GM19463 (cell line): ENCODE measurements around the gene STMN1.

Experiments used
- ATAC-seq: cut with Tn5 transposase; IDR thresholded peaks from one replicate; pipeline ENCODE4 v1.9.1; 2021; ENCODE audit warnings: mild to moderate bottlenecking, moderate library complexity; ENCODE audit not compliant: unreplicated experiment

The STMN1 gene

DNA sequence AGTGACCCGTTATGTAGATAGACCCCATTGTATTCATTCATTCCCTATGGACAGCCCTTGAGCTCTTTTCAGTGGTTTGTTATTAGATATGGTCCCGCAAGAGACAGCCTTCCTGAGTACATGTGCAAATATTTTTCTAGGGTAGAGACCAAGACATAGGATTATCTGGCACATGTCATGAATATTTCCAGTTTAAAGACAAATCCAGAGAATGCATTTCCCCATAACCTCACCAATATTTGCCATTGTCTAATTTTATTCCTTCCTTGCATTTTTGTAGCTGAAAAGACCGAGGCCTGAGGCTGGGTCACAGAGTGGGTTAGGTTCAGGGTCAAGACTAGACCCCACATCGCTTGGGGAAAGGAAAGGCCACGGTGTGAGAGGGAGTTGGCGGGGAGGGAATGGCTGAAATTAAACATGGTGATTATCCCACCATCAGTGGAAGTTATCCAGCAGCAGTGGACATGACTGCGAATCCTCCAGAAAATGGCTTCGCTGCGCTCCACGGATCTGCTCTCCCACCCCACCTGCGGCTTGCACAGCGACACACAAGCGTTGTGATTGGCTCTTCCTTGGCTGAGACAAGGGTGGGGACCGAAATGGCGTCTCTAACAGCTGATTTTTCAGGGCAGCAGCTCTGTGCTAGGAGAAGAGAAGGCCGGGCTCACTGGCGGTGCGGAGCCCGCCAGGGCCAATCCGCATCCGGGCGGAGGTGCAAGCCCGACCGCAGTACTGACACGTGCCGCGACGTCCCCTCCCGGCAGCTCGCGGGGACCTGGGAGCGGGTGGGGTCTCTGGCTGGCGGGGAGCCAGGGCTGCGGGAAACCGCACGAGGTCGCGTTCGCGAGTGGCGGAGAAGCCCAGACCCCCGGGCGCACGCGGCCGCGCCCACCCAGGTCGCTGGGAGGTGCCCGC, 16.1 kb upstream of the STMN1 start:
- ATAC-seq, result no peak

DNA sequence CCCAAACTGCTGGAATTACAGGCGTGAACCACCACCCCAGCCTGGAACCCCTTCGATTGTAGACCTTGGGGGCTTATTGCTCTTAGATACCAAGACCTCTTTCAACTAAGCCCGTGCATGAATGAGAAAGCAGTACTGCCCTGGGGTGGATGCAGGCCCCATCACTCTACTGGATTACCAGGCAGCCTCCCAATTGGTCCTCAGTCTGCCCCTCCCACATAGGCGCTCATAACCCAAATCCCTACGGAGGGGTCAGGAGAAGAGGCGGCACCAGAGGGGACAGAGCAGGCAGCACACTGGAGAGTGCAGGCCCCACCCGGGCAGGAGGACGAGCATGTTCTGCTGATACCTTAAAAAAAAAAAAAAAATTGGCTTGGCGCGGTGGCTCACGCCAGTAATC, 12.4 kb upstream of the STMN1 start:
- ATAC-seq, result no peak

DNA sequence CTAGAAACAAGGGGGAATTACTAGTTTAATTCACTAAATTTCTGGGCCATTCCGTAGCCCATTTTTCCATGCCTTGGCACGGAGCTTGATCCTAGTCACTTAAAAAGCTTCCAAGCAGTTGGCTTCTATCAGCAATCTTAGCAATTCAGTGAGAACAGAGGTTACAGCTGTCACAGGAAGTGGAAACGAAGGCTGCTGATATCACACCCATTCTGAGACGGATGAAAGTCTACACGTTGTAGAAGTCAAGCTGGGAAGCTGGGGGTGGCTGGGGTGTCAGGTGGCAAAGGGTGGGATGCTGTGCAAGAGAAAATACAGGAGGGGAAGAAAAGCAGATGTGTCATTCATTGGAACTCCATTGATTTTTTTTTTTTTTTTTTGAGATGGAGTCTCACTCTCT, 11.8 kb upstream of the STMN1 start:
- ATAC-seq, result no peak

DNA sequence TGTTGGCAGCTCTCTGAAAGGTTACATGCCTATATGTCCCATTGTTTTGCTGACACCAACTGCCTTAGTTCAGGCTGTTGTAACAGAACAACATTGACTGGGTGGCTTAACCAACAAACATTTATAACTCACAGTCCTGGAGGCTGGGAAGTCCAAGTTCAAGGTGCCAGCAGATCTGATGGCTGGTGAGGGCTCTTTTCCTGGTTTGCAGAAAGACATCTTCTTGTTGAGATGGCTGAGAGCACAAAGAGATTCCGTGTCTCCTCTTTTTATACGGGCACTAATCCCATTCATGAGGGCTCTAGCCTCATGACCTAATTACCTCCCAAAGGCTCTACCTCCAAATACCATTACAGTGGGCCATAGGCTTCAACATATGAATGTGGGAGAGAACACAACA, 10.2 kb upstream of the STMN1 start:
- no peak for ATAC-seq

DNA sequence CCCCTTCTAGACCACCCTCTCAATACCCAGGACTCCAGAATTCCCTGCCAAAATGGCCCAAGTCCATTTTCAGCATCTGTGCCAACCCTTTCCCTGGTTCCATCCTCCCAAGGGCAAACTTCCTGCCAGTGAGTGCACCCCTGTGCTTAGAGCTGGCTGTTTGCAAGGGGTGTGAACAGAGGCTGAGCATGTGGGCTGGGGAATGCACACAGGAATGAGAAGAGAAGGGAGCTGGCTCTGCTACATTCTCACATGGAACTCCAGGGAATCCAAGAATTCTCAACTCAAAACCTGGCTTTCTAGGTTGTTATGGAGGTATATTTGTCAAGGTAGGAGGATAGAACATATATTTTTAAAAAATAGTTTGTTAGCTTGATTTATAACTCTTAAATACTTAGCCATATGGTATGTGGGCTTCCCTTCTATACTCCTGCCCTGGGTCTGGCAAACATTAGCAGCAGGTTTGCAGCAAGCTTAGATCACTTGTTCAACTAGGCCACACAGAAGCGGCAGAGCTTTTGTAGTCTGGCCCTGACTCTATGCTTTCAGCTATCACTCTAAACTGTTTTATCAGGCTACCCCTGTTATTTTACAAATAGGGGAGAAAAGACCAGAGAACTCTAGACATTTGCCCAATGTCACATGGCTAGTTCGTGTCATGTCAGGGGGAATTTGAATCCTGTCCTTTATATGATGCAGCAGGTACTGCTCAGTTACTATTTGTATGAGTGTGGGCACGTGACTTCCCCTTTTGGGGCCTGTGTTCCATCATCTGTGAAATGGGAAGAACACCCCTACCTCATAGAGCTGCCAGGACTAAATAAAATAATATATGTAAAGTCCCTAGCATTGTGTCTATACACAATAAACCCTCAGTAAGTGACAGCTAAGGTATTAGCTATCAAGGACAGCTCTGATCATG, 8.1 kb upstream of the STMN1 start:
- no peak for ATAC-seq

GRCh38 chr1:25913206-25913605, 7.0 kb upstream of the STMN1 start:
- no peak for ATAC-seq

GRCh38 chr1:25912076-25912831, 6.0 kb upstream of the STMN1 start:
- ATAC-seq, result no peak

DNA sequence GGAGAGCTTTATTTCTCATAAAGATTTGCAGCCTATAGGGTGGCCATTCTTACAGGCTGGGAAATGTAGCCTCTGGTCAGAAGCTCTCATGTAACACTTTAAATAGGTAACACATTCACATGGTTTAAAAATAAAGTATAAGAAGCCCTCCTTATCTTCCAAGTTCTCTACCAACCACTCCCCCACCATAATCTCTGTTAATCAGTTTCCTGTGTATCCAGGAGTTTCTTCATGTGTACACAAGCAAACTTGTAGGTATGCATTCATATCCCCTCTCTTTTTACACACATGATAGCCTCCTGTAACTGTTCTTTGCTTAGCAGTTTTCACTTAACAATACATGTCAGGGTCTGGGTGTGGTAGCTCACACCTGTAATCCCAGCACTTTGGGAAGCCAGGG, 4.9 kb upstream of the STMN1 start:
- ATAC-seq, result no peak

- no peak for ATAC-seq
These were observed 2.8 kb upstream of the STMN1 start for GRCh38 chr1:25909040-25909439.

- ATAC-seq, result no peak
These were observed 1.9 kb upstream of the STMN1 start for GRCh38 chr1:25908161-25908560.

DNA sequence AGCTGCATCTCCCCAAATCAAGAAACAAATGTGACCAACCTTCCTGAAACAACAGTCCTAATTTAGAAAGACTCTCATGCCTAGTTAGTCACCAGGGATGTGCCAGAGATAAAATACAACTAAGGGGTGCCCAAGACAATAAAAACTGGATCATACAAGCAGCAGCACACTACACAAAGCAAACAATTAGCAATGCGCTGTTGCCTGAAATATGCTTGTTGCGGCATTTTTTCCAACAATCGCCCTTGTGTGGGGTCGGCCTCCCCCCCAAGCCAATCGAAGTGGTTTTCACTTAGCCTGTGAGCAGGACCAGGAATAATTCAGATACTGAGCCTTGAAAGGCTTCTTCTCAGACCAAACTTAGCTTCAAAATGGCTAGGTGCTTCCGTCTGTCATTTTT, 1.4 kb upstream of the STMN1 start:
- no peak for ATAC-seq

DNA sequence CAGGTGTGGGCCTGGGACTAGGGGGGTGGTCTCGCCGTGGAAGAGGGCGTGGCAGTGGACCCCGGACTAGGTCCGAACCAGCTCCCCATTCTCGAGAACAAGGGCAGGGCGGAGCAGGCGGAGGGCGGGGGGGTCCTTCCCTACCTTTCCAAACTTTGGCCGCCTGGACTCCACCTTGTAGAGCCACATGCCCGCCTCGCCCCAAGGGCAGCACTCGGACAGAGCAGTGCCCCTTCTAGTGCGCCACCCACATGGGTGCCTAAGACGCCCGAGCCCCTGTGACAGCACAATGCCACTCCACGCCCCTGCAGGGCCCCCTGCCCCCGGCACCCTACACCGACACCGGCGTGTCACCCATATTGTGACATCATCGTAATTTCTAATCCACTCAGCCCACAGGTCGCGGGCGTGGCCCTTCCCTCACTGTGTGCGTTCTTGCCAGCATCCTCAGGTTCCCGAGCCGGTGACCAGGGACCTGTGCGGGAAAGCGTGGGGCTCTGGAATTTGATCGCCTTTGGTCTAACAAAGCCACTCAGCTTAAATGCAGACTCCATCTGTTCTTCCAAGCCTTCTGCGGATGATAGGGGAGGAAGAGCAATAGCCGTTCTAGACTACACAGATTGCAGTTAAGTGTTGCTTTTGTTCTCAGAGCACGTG, 553 bp upstream of the STMN1 start:
- ATAC-seq, result no peak

DNA sequence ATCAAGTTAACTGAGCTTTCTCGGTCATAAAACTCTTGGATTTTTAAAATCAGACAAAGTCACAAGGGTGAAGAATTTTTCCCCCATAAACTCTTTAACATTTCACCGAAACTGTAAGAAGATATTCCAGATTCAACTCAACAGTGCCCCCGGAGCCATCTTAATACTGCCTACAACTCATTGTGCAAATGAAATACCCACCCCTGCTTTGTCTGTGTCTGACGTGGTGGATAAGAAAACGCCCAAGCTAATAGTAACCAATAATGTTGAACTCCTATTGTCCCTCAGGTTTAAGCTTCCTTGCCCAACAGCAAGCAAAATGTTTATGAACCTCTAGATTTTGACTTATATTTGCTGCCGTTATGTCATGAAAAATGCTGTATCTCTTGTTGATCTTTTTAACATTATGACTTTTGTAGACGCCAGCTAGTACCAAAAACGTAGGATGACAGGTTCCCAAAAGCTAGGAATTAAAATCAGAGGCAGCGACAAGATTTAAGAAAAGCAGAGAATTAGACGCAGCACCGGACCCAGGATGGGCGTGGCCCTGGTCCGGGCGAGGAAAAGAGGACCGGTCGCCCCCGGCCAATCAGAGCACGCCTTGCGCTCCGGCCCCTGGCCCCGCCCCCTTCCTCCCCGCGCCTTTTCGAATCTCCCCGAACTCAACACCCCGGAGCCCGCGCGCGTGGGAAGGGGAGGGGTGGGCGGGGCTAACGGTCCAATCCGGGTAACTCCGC, 1.1 kb downstream of the STMN1 start:
- ATAC-seq, result peak; percentile 78

DNA sequence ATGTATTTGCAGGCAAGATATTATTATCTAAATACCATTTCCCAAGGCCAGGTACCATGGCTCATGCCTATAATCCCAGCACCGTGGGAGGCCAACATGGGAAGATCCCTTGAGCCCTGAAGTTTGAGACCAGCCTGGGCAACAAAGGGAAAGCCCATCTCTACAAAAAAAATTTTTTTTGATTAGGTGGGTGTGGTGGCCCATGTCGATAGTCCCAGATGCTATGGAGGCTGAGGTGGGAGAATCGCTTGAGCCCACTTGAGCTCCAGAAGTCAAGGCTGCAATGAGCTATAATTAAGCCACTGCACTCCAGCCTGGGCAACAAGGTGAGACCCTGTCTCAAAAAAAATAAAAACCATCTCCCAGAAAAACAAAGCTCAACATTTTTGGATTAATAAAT, 2.2 kb downstream of the STMN1 start:
- ATAC-seq, result no peak

DNA sequence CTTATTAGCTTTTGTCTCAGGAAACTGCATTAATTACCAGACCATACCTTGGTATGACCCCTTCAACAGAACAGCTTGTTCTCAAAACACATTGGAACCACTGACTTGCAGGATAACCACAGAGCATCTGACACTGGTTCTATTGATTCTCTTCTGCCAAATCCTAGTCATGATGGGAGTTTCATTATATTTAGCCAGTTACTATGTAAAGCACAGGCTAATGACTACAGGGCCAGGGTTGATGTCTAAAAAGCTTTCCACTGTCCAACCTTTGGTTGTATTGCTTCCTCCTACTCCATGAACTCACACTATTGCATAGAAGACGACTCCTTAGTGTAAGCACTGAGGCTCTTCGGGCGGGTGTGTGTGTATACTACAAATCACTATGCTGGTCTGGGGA, 3.8 kb downstream of the STMN1 start:
- ATAC-seq, result no peak

- ATAC-seq, result no peak
These were observed 6.0 kb downstream of the STMN1 start for GRCh38 chr1:25900219-25900618.

DNA sequence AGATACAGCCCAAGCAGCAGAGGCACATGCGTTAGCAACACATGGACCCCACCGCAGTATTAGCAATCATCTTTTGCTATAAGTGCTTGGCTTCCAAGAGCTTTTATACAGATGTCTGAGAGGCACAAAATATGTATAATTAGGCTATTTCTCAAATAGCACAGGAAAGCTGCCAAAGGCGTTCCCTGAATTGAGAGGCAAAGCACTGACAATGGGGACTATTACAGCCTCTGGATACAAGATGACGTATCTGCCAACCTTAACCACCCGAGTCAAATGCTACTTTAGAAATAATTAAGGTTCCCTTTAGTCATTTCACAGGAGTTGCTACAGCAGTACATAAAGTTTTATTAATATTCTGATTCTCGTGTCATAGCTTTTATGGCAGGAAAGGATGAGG, 6.4 kb downstream of the STMN1 start:
- ATAC-seq, result no peak

GRCh38 chr1:25898223-25899015, 7.8 kb downstream of the STMN1 start:
- no peak for ATAC-seq

GRCh38 chr1:25897754-25898153, 8.5 kb downstream of the STMN1 start:
- no peak for ATAC-seq
